Endodermal cell (in vitro differentiated cells): ENCODE results near the gene MBOAT2. TPM values are rescaled to one million over a fixed set of nuclear protein-coding genes. Genes with fewer than 3 reads are reported as not detected.

Experiments
- DNase-seq: peaks from one replicate; pipeline ENCODE4 v3.0.0-alpha.2; 2017
- H3K27ac ChIP-seq: 2 replicates; pipeline ENCODE4 v1.5.1; 2013; ENCODE audit warnings: mild to moderate bottlenecking, low read depth, low read length, moderate library complexity
- H3K27me3 ChIP-seq: 2 replicates; pipeline ENCODE4 v1.6.1; 2013; ENCODE audit warnings: mild to moderate bottlenecking, low read length, moderate library complexity; ENCODE audit not compliant: insufficient read depth, control insufficient read depth, poor library complexity, severe bottlenecking
- H3K36me3 ChIP-seq: 2 replicates; pipeline ENCODE4 v1.7.0; 2013; ENCODE audit warnings: mild to moderate bottlenecking, low read length, moderate library complexity; ENCODE audit not compliant: control insufficient read depth, insufficient read depth
- H3K4me1 ChIP-seq: one replicate; pipeline ENCODE4 v1.7.0; 2013; ENCODE audit warnings: low read length; ENCODE audit not compliant: control insufficient read depth, insufficient read depth
- H3K4me3 ChIP-seq: 2 replicates; pipeline ENCODE4 v1.5.1; 2013; ENCODE audit warnings: mild to moderate bottlenecking, low read length, moderate library complexity
- H3K9ac ChIP-seq: 2 replicates; pipeline ENCODE4 v1.6.1; 2013; ENCODE audit warnings: mild to moderate bottlenecking, low read length, moderate library complexity; ENCODE audit not compliant: poor library complexity, severe bottlenecking; ENCODE audit errors: extremely low read depth
- H3K9me3 ChIP-seq: 2 replicates; pipeline ENCODE4 v1.6.1; 2013; ENCODE audit warnings: mild to moderate bottlenecking, low read length, moderate library complexity; ENCODE audit not compliant: control insufficient read depth
- H3K27ac Mint-ChIP-seq: 2 replicates; pipeline ENCODE4 v1.8.0; 2020; ENCODE audit warnings: mixed read lengths
- H3K27me3 Mint-ChIP-seq: 2 replicates; pipeline ENCODE4 v1.8.0; 2021; ENCODE audit warnings: mild to moderate bottlenecking, mixed read lengths; ENCODE audit not compliant: insufficient read depth
- H3K36me3 Mint-ChIP-seq: 2 replicates; pipeline ENCODE4 v1.8.0; 2020; ENCODE audit warnings: low read depth, mixed read lengths
- H3K4me1 Mint-ChIP-seq: 2 replicates; pipeline ENCODE4 v1.8.0; 2020; ENCODE audit warnings: mixed read lengths
- H3K4me3 Mint-ChIP-seq: 2 replicates; pipeline ENCODE4 v1.8.0; 2020; ENCODE audit warnings: mild to moderate bottlenecking, moderate library complexity, mixed read lengths
- H3K9me3 Mint-ChIP-seq: 2 replicates; pipeline ENCODE4 v1.8.0; 2020; ENCODE audit warnings: mild to moderate bottlenecking, mixed read lengths
- WGBS, 2 experiments: methylation state at CpG; one replicate each; pipeline versions ENCODE4 v1.1.5 to v1.1.7; 2013; ENCODE audit warnings: missing lambda C conversion rate in 2 of 2, mixed read lengths in 1 of 2; ENCODE audit not compliant: insufficient coverage in 1 of 2, insufficient read length in 1 of 2; 5-methylcytosine and 5-hydroxymethylcytosine counted together
- total RNA-seq, 2 donors: library from RNA; stranded (reverse); fragmentation: NEBNext Ultra II Directional in 1 of 2; extraction: Animal tissue kit (Norgen Biotek cat#: 25700) in 1 of 2; gene quantifications; 2 replicates in 1 of 2; 3 replicates in 1 of 2; pipeline ENCODE4 v1.2.1, GENCODE V29; 2021
- TF ChIP-seq, protein P1 (sequence below): fragments of 200-600 bp; sonication (generic); conservative IDR thresholded peaks from 2 replicates; pipeline ENCODE4 v1.5.0; 2021; ENCODE audit warnings: antibody characterized with exemption, mild to moderate bottlenecking

The MBOAT2 gene
- total RNA-seq, 2 donors from 2014 or later: 45.3 to 51.0 TPM

DNA sequence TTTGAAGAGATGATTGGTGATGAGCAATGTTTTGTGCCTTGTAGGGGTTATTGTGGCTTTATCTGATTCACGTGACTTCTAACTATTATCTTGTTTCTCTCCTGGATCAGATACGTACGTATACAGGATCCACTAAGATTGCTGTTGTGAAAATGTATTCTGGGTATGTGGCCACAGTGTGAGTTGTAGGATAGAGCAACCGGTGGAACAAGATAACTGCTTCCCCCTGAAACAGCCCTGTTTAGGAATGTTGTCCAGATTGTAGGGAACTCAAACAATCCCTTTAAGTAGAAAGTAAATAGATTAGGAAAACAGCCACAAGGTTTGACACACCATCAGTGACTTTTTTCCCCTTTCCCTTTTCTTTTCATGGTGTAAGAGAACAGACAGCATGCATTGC is 22.3 kb upstream of the MBOAT2 start:
- H3K4me1 ChIP-seq: no peaks in the 10 kb centered on the region
- H3K4me3 ChIP-seq: no peak overlapping the region
- H3K9me3 ChIP-seq: no peaks in the 10 kb centered on the region
- TF ChIP-seq, protein P1, sequence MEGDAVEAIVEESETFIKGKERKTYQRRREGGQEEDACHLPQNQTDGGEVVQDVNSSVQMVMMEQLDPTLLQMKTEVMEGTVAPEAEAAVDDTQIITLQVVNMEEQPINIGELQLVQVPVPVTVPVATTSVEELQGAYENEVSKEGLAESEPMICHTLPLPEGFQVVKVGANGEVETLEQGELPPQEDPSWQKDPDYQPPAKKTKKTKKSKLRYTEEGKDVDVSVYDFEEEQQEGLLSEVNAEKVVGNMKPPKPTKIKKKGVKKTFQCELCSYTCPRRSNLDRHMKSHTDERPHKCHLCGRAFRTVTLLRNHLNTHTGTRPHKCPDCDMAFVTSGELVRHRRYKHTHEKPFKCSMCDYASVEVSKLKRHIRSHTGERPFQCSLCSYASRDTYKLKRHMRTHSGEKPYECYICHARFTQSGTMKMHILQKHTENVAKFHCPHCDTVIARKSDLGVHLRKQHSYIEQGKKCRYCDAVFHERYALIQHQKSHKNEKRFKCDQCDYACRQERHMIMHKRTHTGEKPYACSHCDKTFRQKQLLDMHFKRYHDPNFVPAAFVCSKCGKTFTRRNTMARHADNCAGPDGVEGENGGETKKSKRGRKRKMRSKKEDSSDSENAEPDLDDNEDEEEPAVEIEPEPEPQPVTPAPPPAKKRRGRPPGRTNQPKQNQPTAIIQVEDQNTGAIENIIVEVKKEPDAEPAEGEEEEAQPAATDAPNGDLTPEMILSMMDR: no peak
- peaks cover 9% of the 10 kb centered on the region for H3K27me3 Mint-ChIP-seq
- H3K27me3 ChIP-seq: peaks cover 5% of the 10 kb centered on the region
- H3K36me3 Mint-ChIP-seq: no peaks in the 10 kb centered on the region
- no peak overlapping the region for H3K9ac ChIP-seq
- H3K9me3 Mint-ChIP-seq: no peaks in the 10 kb centered on the region
- peaks cover 11% of the 10 kb centered on the region for H3K4me1 Mint-ChIP-seq
- no peaks in the 10 kb centered on the region for H3K36me3 ChIP-seq
- DNase-seq: no peak
- H3K4me3 Mint-ChIP-seq: no peak overlapping the region
- no peak overlapping the region for H3K27ac ChIP-seq
- no peak overlapping the region for H3K27ac Mint-ChIP-seq
- WGBS, 2 experiments: 81 to 88% methylated on average over 1 to 4 of the region's 4 CpGs

DNA sequence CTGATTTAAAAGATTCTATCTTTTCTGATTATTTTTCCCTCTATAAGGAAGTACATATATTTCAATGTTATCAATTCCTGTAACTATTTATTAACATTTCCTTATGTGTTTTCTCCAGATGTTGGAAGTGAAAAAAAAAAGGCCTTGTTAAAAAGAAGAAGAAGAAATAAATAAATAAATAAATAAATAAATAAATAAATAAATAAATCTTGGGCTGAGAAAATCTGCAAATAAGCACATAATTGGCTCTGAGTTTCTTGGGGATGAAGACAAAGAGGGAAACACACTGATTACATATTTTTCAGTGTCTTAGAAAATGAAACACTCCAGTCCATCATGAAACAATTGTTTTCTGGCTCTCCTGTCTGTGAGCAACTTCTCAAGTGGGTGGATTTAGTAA is 21.1 kb upstream of the MBOAT2 start:
- no peak overlapping the region for H3K27ac Mint-ChIP-seq
- peaks cover 9% of the 10 kb centered on the region for H3K27me3 Mint-ChIP-seq

DNA sequence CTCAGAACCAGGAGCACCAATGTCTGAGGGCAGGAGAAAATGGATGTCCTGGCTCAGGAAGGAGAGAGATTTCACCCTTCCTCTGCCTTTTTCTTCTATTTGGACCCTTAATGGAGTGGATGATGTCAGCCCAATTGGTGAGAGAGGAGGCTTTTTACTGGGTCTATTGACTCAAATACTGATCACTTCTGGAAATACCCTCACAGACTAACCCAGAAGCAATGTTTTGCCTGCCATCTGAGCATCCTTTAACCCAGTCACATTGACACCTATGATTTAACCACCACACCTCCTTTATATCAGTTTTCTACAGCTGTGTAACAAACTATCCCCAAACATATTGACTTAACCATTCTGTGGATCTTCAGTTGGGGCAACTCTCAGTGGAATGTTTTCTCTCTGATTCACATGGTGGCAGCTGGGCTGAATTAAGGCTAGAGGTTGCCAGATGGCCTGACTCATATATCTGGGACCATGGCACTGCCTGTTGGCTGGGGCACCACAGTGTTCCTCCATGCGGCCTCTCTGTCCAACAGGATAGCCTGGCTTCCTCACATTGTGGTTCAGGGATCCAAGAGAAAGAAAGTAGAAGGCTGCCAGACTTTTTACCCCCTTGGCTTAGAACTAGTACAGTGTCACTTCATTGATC is 18.2 kb upstream of the MBOAT2 start:
- Histone ChIP-seq H3K9ac (no peak overlapping the region), H3K9me3 (no peaks in the 10 kb centered on the region), H3K27ac (no peak overlapping the region), H3K4me3 (no peak overlapping the region), H3K27me3 (peaks cover under 1% of the 10 kb centered on the region), H3K4me1 (no peaks in the 10 kb centered on the region), H3K36me3 (no peaks in the 10 kb centered on the region)
- WGBS, 2 experiments: 85% methylated on average over 1 of the region's 1 CpG; no CpG with 5 or more reads in 1 of the 2 experiments
- TF ChIP-seq, protein P1: no peak
- Mint-ChIP-seq H3K36me3 (no peaks in the 10 kb centered on the region), H3K9me3 (no peaks in the 10 kb centered on the region), H3K4me3 (no peak overlapping the region), H3K27me3 (peaks cover 4% of the 10 kb centered on the region), H3K27ac (no peak overlapping the region), H3K4me1 (peaks cover 11% of the 10 kb centered on the region)
- no peak for DNase-seq

More for the DNA sequence above, 21.1 kb upstream of the MBOAT2 start:
- Mint-ChIP-seq H3K4me3 (no peak overlapping the region), H3K9me3 (no peaks in the 10 kb centered on the region), H3K36me3 (no peaks in the 10 kb centered on the region), H3K4me1 (peaks cover 11% of the 10 kb centered on the region)
- no peak for DNase-seq
- Histone ChIP-seq H3K27ac (no peak overlapping the region), H3K27me3 (peaks cover 5% of the 10 kb centered on the region), H3K9ac (no peak overlapping the region), H3K4me1 (no peaks in the 10 kb centered on the region), H3K36me3 (no peaks in the 10 kb centered on the region), H3K9me3 (no peaks in the 10 kb centered on the region), H3K4me3 (no peak overlapping the region)
- TF ChIP-seq, protein P1: no peak
